ENCODE measurements around the gene GJB2.

DNA sequence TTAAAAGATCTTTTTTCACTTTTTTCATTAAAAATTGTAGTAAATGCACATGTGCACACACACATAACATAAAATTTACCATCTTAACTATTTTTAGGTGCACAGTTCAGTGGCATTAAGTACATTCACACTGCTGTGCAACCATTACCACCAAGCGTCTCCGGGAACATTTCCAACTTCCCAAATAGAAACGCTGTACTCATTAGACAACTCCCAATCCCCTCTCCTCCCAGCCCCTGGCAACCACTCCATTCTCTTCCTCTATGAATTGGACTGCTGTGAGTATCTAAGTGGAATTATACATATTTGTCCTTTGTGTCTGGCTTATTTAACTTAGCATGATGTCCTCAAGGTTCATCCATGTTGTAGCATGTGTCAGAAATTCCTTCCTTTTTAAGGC, 11.6 kb downstream of the GJB2 start:
- TF ChIP-seq, protein P1, sequence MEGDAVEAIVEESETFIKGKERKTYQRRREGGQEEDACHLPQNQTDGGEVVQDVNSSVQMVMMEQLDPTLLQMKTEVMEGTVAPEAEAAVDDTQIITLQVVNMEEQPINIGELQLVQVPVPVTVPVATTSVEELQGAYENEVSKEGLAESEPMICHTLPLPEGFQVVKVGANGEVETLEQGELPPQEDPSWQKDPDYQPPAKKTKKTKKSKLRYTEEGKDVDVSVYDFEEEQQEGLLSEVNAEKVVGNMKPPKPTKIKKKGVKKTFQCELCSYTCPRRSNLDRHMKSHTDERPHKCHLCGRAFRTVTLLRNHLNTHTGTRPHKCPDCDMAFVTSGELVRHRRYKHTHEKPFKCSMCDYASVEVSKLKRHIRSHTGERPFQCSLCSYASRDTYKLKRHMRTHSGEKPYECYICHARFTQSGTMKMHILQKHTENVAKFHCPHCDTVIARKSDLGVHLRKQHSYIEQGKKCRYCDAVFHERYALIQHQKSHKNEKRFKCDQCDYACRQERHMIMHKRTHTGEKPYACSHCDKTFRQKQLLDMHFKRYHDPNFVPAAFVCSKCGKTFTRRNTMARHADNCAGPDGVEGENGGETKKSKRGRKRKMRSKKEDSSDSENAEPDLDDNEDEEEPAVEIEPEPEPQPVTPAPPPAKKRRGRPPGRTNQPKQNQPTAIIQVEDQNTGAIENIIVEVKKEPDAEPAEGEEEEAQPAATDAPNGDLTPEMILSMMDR (IDR thresholded peaks at IDR 0.05) = no peak
- TF ChIP-seq POLR2A (IDR thresholded peaks at IDR 0.05) = no peak
